Middle frontal gyrus (tissue), 1 donor: ENCODE results near the gene SMAD4.
"Not testable (repeated sequence)": the region's sequence is repeated elsewhere in the genome, so short reads cannot be mapped to it uniquely, and the experiment has no call there.

Experiments used
- DNase-seq: peaks from one replicate; pipeline ENCODE4 v3.0.0-alpha.2; 2015; ENCODE audit warnings: low spot score; ENCODE audit errors: extremely low spot score

Gene SMAD4

GRCh38 chr18:51110073-51110797, 80.2 kb downstream of the SMAD4 start:
- DNase-seq: peak; percentile 40

- not testable (repeated sequence) for DNase-seq
These were observed 81.8 kb downstream of the SMAD4 start for GRCh38 chr18:51111633-51112355.

- not testable (repeated sequence) for DNase-seq
These were observed 87.0 kb downstream of the SMAD4 start for GRCh38 chr18:51116996-51117395.

- not testable (repeated sequence) for DNase-seq
These were observed 89.5 kb downstream of the SMAD4 start for GRCh38 chr18:51119561-51119960.

GRCh38 chr18:51119976-51120375, 90.0 kb downstream of the SMAD4 start:
- DNase-seq: not testable (repeated sequence)

GRCh38 chr18:51120809-51121596, 91.0 kb downstream of the SMAD4 start:
- DNase-seq: no peak

- DNase-seq: no peak
These were observed 91.5 kb downstream of the SMAD4 start for GRCh38 chr18:51121597-51121857.

- no peak for DNase-seq
These were observed 92.4 kb downstream of the SMAD4 start for GRCh38 chr18:51122266-51123045.

- no peak for DNase-seq
These were observed 93.0 kb downstream of the SMAD4 start for GRCh38 chr18:51123046-51123395.

- no peak for DNase-seq
These were observed 93.5 kb downstream of the SMAD4 start for GRCh38 chr18:51123481-51123880.

GRCh38 chr18:51123936-51124486, 94.0 kb downstream of the SMAD4 start:
- DNase-seq: no peak

- no peak for DNase-seq
These were observed 96.0 kb downstream of the SMAD4 start for GRCh38 chr18:51125976-51126375.

GRCh38 chr18:51127664-51128063, 97.7 kb downstream of the SMAD4 start:
- no peak for DNase-seq

- no peak for DNase-seq
These were observed 98.5 kb downstream of the SMAD4 start for GRCh38 chr18:51128533-51128932.

- no peak for DNase-seq
These were observed 102.4 kb downstream of the SMAD4 start for GRCh38 chr18:51132256-51132935.

- DNase-seq: no peak
These were observed 103.7 kb downstream of the SMAD4 start for GRCh38 chr18:51133580-51134160.
